Lower leg skin (tissue), 4 donors: ENCODE results near the gene NACC2. TPM values are rescaled to one million over a fixed set of nuclear protein-coding genes. Genes with fewer than 3 reads are reported as not detected.

ENCODE experiments used
- DNase-seq, 2 donors: peaks; one replicate each; pipeline ENCODE4 v3.0.0-alpha.2; 2019; ENCODE audit warnings: low spot score in 2 of 2
- H3K4me3 ChIP-seq: fragments of 200-600 bp; sonication (generic); 2 replicates; pipeline ENCODE4 v1.5.1; 2017; ENCODE audit warnings: mild to moderate bottlenecking, low read depth; ENCODE audit not compliant: poor library complexity, severe bottlenecking
- POLR2A ChIP-seq, 2 donors: fragments of 450-650 bp; IDR thresholded peaks; one replicate each; pipeline ENCODE4 v1.6.1; 2016 to 2017; ENCODE audit warnings: antibody characterized with exemption in 2 of 2, mild to moderate bottlenecking in 1 of 2, moderate library complexity in 1 of 2
- WGBS, 2 donors: methylation state at CpG; one replicate each; pipeline ENCODE4 v1.1.5; 2018; 5-methylcytosine and 5-hydroxymethylcytosine counted together
- intact Hi-C: fragments of 100-400 bp; cut with DNase I; formaldehyde crosslinking; loops from one replicate; pipeline ENCODE4 v1.15.0; 2023; ENCODE audit warnings: low total_unique reads
- total RNA-seq, 4 donors: library from RNA; depleted of rRNA; stranded (reverse); fragments of >200 nt; gene quantifications; one replicate each; pipeline ENCODE4 v1.1.0, GENCODE V29; 2016
- TF ChIP-seq, protein P1 (sequence below), 3 donors: fragments of 450-650 bp; IDR thresholded peaks; one replicate each; pipeline ENCODE4 v1.5.1; 2016; ENCODE audit warnings: antibody characterized with exemption in 3 of 3, mild to moderate bottlenecking in 3 of 3, moderate library complexity in 2 of 3

NACC2 gene
- total RNA-seq, 4 donors from 2014 or later = 9.1 to 17.3 (median 13.4) TPM

GRCh38 chr9:135985889-135986288 is 109.2 kb downstream of the NACC2 start:
- no peak overlapping the region for H3K4me3 ChIP-seq
- TF ChIP-seq, protein P1, sequence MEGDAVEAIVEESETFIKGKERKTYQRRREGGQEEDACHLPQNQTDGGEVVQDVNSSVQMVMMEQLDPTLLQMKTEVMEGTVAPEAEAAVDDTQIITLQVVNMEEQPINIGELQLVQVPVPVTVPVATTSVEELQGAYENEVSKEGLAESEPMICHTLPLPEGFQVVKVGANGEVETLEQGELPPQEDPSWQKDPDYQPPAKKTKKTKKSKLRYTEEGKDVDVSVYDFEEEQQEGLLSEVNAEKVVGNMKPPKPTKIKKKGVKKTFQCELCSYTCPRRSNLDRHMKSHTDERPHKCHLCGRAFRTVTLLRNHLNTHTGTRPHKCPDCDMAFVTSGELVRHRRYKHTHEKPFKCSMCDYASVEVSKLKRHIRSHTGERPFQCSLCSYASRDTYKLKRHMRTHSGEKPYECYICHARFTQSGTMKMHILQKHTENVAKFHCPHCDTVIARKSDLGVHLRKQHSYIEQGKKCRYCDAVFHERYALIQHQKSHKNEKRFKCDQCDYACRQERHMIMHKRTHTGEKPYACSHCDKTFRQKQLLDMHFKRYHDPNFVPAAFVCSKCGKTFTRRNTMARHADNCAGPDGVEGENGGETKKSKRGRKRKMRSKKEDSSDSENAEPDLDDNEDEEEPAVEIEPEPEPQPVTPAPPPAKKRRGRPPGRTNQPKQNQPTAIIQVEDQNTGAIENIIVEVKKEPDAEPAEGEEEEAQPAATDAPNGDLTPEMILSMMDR (IDR thresholded peaks at IDR 0.05) = no peak
- TF ChIP-seq POLR2A (IDR thresholded peaks at IDR 0.05) = no peak
- intact Hi-C loops = no loop called here
- WGBS, 2 donors = 75 to 90% methylated on average over 14 to 21 of the region's 21 CpGs
- DNase-seq = no peak

- intact Hi-C loops = no loop called here
- 93% methylated on average over 12 to 14 of the region's 14 CpGs for WGBS, 2 donors
- TF ChIP-seq POLR2A (IDR thresholded peaks at IDR 0.05) = no peak
- TF ChIP-seq, protein P1 (IDR thresholded peaks at IDR 0.05) = no peak
- no peak overlapping the region for H3K4me3 ChIP-seq
- DNase-seq = no peak
Measured at GRCh38 chr9:135985459-135985774, 109.7 kb downstream of the NACC2 start.

- no peak for TF ChIP-seq POLR2A (IDR thresholded peaks at IDR 0.05)
- TF ChIP-seq, protein P1 (IDR thresholded peaks at IDR 0.05) = no peak
- intact Hi-C loops = no loop called here
- DNase-seq = no peak
- WGBS, 2 donors = 41 to 47% methylated on average over 22 of the region's 22 CpGs
- no peak overlapping the region for H3K4me3 ChIP-seq
Measured at GRCh38 chr9:135984072-135984710, 110.9 kb downstream of the NACC2 start.

DNA sequence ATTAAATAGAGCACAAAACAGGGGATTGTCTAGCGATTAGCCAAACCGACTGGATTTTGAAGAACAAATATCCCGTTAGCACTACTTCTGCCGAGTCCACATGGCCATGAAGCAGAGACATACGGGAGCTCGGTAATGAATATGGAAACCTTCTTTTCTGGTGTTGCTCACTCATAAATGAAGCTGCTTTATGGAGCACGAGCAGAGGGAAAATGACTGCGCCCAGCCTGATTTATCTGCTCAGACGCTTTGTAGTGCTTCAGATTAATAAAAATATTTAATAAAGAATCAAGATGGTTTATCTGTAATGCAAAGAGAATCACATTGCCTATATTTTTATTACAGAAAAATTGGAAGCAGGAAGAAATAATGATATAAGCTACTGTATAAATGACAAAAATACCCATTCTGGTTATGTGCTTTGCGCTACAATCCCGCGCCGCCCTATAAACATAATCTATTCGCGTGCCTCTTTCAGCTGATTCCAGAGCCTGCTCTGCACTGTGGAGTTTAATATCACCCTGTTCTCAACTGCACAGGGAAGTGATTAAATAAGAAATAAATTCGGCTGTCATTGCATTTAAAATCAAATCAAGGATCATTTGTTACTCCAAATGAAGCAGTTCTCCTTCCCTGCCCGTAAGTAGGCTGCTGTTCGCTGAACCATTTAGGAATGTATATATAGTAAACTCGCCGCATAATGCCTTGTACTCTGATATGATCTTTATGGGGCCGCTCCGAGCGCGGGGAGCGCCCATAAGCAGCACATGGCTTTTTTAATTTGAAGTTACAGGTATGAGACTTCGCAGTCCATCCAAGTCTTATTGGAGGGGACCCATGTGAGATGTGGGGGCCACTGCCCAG is 111.6 kb downstream of the NACC2 start:
- TF ChIP-seq POLR2A (IDR thresholded peaks at IDR 0.05) = no peak
- TF ChIP-seq, protein P1 (IDR thresholded peaks at IDR 0.05) = no peak
- 51 to 60% methylated on average over 26 of the region's 26 CpGs for WGBS, 2 donors
- DNase-seq = no peak
- no peak overlapping the region for H3K4me3 ChIP-seq
- intact Hi-C loops = no loop called here

DNA sequence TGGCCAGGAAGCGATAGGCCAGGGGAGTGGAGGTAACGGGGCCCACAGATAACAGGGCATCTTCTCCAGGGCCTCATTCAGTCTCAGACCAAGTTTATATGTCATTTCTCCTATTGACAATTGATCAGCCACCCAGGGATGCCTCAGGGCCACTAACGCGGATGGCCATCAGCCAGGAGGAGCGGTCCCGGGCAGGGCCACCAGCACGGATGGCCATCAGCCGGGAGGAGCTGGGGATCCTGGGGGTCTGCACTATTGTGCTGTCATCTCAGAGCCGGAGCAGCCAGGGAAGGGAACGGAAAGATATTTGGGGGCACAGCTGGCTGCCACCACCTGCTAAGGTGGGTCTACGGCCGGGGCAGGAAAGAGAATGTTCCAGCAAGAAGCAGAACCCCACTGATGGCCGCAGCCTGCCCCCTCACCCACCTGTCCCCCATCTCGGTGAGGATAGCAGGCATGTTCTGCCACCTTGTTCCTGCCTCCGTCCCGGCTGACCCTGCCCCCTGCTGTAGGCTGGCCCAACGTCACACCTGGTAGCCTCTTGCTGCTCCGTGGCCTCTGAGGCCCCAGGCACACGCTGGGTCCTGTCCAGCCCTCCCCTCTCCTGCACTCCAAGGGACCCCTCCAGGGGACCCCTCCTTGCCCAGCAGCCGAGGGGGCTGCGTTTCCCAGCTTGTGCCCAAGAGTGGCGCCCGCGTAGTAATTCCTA is 112.4 kb downstream of the NACC2 start:
- no peak for DNase-seq
- 75 to 76% methylated on average over 23 to 24 of the region's 24 CpGs for WGBS, 2 donors
- no peak for TF ChIP-seq POLR2A (IDR thresholded peaks at IDR 0.05)
- TF ChIP-seq, protein P1 (IDR thresholded peaks at IDR 0.05) = no peak
- no peak overlapping the region for H3K4me3 ChIP-seq
- intact Hi-C loops = no loop called here
